Astrocyte (in vitro differentiated cells and primary cell): ENCODE results near the gene EZH1.

Source experiments
- CTCF ChIP-seq: IDR thresholded peaks from 2 replicates; pipeline ENCODE4 v1.5.1; 2011; ENCODE audit warnings: low read depth, mild to moderate bottlenecking, inconsistent platforms, low read length, moderate library complexity; ENCODE audit not compliant: insufficient read depth
- EZH2 ChIP-seq: IDR thresholded peaks from 2 replicates; pipeline ENCODE4 v1.6.1; 2012; ENCODE audit warnings: mild to moderate bottlenecking, low read length, inconsistent platforms; ENCODE audit not compliant: insufficient read depth

- TF ChIP-seq CTCF: no peak
- TF ChIP-seq EZH2: no peak
Measured at GRCh38 chr17:42750739-42751344, 6.0 kb upstream of the EZH1 start.
